GM19025 (cell line): ENCODE results near the gene RGS7.
"Not testable (repeated sequence)": the region's sequence is repeated elsewhere in the genome, so short reads cannot be mapped to it uniquely, and the experiment has no call there.

ENCODE experiments used
- ATAC-seq: cut with Tn5 transposase; IDR thresholded peaks from one replicate; pipeline ENCODE4 v1.9.1; 2021; ENCODE audit warnings: mild to moderate bottlenecking, low read depth, moderate library complexity; ENCODE audit not compliant: unreplicated experiment

The RGS7 gene

GRCh38 chr1:241095847-241096246 is 261.2 kb downstream of the RGS7 start:
- no peak for ATAC-seq

- no peak for ATAC-seq
Observed at GRCh38 chr1:241090798-241091197, 266.2 kb downstream of the RGS7 start.

DNA sequence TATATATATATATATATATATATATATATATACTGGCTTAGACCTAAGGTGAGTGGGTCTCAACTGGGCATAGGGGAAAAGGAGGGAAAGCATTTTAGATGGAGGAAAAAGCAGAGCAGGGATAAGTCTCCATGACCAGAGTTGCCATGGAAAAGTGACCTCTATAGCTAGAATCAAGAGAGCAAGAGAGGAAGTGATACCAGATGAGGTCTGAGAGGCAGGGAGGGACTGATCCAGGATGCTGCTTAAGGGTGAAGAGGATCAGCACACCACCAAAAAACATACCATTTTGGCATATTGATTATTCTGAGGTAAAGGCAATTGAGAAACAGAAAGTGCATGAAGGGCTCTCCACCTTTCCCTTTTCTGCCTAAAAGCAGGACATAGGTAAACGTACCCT is 267.9 kb downstream of the RGS7 start:
- not testable (repeated sequence) for ATAC-seq

DNA sequence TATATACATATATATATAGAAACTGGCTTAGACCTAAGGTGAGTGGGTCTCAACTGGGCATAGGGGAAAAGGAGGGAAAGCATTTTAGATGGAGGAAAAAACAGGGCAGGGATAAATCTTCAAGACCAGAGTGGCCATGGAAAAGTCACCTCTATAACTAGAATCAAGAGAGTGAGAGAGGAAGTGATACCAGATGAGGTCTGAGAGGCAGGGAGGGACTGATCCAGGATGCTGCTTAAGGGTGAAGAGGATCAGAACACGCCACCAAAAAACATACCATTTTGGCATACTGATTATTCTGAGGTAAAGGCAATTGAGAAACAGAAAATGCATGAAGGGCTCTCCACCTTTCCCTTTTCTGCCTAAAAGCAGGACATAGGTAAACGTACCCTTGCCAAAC is 268.9 kb downstream of the RGS7 start:
- not testable (repeated sequence) for ATAC-seq

GRCh38 chr1:241086686-241087085 is 270.3 kb downstream of the RGS7 start:
- ATAC-seq, result no peak

GRCh38 chr1:241083285-241083684 is 273.7 kb downstream of the RGS7 start:
- peak; percentile 65 for ATAC-seq

- ATAC-seq, result no peak
Observed at GRCh38 chr1:241081473-241081872, 275.5 kb downstream of the RGS7 start.

GRCh38 chr1:241079459-241079858 is 277.5 kb downstream of the RGS7 start:
- ATAC-seq, result no peak

GRCh38 chr1:241079047-241079446 is 278.0 kb downstream of the RGS7 start:
- no peak for ATAC-seq

DNA sequence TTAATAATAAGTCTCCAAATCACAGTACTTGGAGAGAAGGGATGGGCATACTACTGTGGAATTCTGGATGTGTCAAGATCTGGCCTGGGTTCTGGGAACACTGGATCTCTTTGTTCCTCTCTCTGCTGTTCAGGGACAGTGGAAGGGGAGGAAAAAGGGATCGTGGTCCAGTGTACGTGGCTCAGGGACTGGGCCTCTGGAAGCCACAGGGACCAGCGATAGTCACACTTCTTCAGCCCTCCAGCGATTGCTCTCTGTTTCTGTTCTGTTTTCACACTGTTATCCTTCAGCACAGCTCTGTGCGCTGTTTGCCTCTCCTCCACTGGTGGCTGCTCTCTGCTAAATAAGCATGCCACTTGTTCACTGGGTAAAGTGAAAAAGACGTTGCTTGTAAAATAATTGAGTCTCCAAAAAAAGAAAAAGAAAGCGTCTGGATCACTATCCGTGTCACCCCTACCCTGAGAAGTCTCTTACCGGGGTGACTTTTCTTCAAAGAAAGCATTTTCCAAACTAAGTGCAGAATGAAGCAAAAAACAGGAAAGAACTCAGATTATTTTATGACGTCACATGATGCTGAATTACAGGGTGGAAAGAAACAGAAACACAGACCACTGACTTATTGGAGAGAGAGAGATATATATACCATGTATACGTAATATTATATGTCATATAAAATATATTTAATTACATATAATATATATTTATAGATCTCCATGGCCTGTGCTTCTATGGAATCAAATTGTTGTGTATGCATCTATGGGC is 279.4 kb downstream of the RGS7 start:
- ATAC-seq, result no peak

- no peak for ATAC-seq
Observed at GRCh38 chr1:241074507-241074906, 282.5 kb downstream of the RGS7 start.

DNA sequence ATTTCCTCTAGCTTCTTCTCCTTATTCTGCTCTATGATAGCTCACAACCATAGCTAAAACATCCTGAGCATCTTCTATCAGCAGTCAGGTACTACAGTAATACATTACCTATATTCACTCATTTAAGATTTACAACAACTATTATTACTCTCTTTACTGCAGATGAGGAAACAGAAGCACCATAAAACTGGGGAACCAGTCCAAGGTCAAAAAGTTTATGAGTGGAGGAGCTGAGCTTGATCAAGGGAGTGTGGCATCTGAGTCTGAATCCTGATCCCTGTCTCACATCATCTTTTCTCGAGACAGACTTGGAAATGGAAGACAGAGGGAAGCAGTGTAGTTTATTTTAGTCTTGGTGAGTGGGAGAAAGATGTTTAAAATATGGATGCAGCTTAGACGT is 288.6 kb downstream of the RGS7 start:
- no peak for ATAC-seq

- no peak for ATAC-seq
Observed at GRCh38 chr1:241063276-241063675, 293.7 kb downstream of the RGS7 start.

- no peak for ATAC-seq
Observed at GRCh38 chr1:241061062-241061461, 295.9 kb downstream of the RGS7 start.

DNA sequence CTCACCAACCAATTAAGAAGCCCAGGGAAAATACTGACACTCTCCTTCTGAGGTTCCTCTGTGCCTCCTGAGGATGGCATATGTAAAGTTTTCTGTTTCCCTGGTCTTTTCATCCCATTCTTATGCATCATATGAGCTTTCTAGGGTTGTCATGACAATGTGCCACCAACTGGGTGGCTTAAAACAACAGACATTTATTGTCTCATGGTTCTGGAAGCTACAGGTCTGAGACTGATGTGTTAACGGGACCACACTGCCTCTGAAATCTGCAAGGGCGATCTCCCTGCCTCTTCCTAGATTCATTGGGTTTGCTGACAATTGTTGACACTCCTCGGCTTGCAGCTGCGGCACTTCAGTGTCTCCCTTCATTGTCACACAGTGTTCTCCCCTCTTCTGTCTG is 308.4 kb downstream of the RGS7 start:
- no peak for ATAC-seq

DNA sequence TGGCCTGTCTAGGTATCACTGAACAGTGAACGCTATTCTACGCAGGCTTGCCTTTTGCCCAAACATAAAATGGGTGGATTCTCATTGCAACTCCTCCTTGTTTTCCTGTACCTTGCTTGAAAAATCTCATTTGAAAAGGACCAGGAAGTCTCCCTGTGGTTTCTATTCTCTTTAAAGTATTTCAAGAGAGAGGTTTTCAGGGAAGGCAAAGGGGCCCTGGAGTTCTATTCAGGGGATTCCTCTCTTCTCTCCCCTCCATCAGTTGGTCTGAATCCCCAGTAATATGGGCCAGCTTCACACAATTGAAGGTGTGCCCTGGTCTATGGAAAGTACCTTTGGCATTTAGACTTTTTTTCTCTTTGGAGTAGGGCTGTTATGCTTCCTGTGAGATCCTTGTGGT is 311.3 kb downstream of the RGS7 start:
- ATAC-seq, result no peak

DNA sequence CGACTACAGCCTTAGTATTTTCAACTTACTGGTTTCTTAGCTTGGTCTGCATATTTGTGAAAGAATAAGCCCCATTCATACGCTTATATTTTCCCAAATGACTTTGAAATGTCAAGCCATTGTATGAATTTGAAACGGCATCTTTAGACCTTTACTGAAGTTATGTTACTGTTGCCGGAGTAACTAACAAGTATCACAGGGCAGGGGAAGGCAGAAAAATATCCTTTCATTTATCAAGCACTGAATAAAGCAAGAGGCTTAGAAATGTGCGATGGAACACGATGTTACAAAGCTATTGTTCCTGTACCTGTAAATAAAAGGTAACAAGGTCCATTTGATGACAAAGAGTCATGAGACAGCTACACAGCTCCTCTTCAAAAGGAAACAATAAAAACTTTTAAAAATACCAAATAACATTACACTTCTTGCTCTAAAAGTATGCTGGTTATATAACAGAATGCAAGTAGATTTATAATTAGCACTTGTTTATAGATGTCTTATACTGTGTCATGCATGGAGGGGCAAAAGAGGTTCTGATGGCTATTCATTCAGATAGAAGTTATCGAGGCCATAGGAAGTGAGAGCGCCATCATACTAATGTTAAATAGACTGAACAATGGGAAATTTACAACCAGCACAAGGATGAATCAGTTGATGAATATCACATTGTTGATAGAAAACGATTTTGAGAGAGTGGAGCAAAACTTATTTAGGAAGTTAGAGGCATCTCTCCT is 322.6 kb downstream of the RGS7 start:
- ATAC-seq, result no peak

- no peak for ATAC-seq
Observed at GRCh38 chr1:241024834-241025233, 332.2 kb downstream of the RGS7 start.

GRCh38 chr1:241022366-241022765 is 334.6 kb downstream of the RGS7 start:
- ATAC-seq, result no peak

DNA sequence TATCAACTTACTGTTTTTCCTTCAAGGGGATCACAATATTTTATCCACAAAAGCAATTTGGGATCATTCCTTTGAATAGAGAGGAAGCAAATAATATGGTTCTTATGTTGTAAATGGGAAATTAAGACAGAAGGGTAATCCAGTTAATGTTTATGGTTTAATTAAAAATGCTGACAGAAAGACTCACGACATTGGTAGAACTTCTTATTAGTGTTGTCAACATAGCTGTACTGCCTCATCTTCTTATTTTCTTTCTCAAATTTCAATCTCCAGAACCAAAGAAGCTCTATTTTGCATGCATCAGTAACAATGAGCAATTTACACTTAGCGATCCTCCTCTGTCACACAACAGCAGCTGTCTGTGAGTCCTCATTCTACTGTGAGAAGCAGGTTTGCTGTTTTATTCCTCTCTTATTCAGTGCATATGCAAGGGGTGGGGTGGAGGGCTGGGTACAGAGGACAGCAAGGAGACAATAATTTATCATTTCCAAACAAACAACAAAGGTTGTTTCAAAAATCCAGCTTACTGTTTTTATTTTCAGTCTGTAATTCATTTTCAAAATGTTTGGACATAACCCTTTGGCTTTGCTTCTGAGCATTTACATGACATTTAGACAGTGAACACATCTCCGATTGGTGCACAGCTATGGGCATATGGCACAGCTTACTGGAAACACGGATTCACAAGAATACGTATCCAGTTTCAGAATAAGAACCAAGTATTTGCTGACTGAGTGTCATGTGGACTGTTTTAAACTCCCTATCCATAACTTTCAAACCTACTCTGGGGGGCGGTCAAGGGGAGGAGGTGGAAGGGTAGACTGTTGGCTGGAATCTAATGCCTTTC is 335.9 kb downstream of the RGS7 start:
- ATAC-seq, result no peak

GRCh38 chr1:241012708-241013340 is 344.2 kb downstream of the RGS7 start:
- no peak for ATAC-seq
